WTC11 (cell line): ENCODE results near the gene TRIM9. TPM values are rescaled to one million over a fixed set of nuclear protein-coding genes. Genes with fewer than 3 reads are reported as not detected.

Experiments used
- ATAC-seq: fragments of 200-7000 bp; cut with Tn5 transposase; 2 replicates; pipeline ENCODE4 v1.10.0; 2021; ENCODE audit warnings: mild to moderate bottlenecking, moderate library complexity
- CTCF ChIA-PET: fragments of 300-600 bp; sonication (Branson Sonifier 250); formaldehyde crosslinking; loops from one replicate; lab custom pipeline; 2021; ENCODE audit warnings: antibody characterized with exemption; lab: Charles Lee
- POLR2A ChIA-PET: fragments of 350-600 bp; sonication (Branson Sonifier 250); formaldehyde crosslinking; loops from one replicate; lab custom pipeline; 2021; ENCODE audit warnings: antibody characterized with exemption; lab: Charles Lee
- DNase-seq: peaks from one replicate; pipeline ENCODE4 v3.0.0; 2021; ENCODE audit warnings: low spot score
- H3K27ac Mint-ChIP-seq: 2 replicates; pipeline ENCODE4 v1.8.0; 2021; ENCODE audit warnings: mixed read lengths
- H3K27me3 Mint-ChIP-seq: 2 replicates; pipeline ENCODE4 v1.8.0; 2021; ENCODE audit warnings: low read depth, mild to moderate bottlenecking, moderate library complexity, mixed read lengths
- H3K36me3 Mint-ChIP-seq: 2 replicates; pipeline ENCODE4 v1.8.0; 2021; ENCODE audit warnings: mixed read lengths
- H3K4me1 Mint-ChIP-seq: 2 replicates; pipeline ENCODE4 v1.8.0; 2022; ENCODE audit warnings: mixed read lengths
- H3K4me3 Mint-ChIP-seq: 2 replicates; pipeline ENCODE4 v1.8.0; 2021; ENCODE audit warnings: mild to moderate bottlenecking, moderate library complexity, mixed read lengths
- H3K9me3 Mint-ChIP-seq: 2 replicates; pipeline ENCODE4 v1.8.0; 2021; ENCODE audit warnings: mixed read lengths
- ATF1 ChIP-seq: sonication (generic); formaldehyde crosslinking; IDR thresholded peaks from 2 replicates; pipeline ENCODE4 v1.8.1; 2023; ENCODE audit warnings: mild to moderate bottlenecking, moderate library complexity, missing genetic modification reagents
- CBFB ChIP-seq: sonication (generic); formaldehyde crosslinking; IDR thresholded peaks from 2 replicates; pipeline ENCODE4 v1.8.1; 2022; ENCODE audit warnings: mild to moderate bottlenecking, low read depth, missing genetic modification reagents
- CTCF ChIP-seq: fragments of 200-600 bp; IDR thresholded peaks from 2 replicates; pipeline ENCODE4 v1.8.0; 2022; ENCODE audit warnings: antibody characterized with exemption
- ELF4 ChIP-seq: sonication (generic); formaldehyde crosslinking; IDR thresholded peaks from 2 replicates; pipeline ENCODE4 v1.8.1; 2022; ENCODE audit warnings: low read depth, mild to moderate bottlenecking, moderate library complexity, missing genetic modification reagents
- EMX1 ChIP-seq: fragments of 250-450 bp; sonication (Bioruptor Pico); IDR thresholded peaks from 2 replicates; pipeline ENCODE4 v1.8.0; 2021; ENCODE audit warnings: mild to moderate bottlenecking
- ESRRA ChIP-seq: sonication (generic); formaldehyde crosslinking; IDR thresholded peaks from 2 replicates; pipeline ENCODE4 v1.8.1; 2022; ENCODE audit warnings: mild to moderate bottlenecking, missing genetic modification reagents, borderline replicate concordance
- FOXP1 ChIP-seq: sonication (generic); formaldehyde crosslinking; IDR thresholded peaks from 2 replicates; pipeline ENCODE4 v1.8.0; 2022; ENCODE audit warnings: missing genetic modification reagents, mild to moderate bottlenecking, moderate library complexity, borderline replicate concordance
- GABPB1 ChIP-seq: sonication (generic); formaldehyde crosslinking; IDR thresholded peaks from 2 replicates; pipeline ENCODE4 v1.8.1; 2023; ENCODE audit warnings: mild to moderate bottlenecking, missing genetic modification reagents
- NR3C1 ChIP-seq: sonication (generic); formaldehyde crosslinking; conservative IDR thresholded peaks from 2 replicates; pipeline ENCODE4 v1.8.1; 2023; ENCODE audit warnings: low read depth, mild to moderate bottlenecking, missing genetic modification reagents
- ZNF121 ChIP-seq: sonication (generic); formaldehyde crosslinking; IDR thresholded peaks from 2 replicates; pipeline ENCODE4 v1.8.0; 2023; ENCODE audit warnings: missing genetic modification reagents
- ZNF138 ChIP-seq: sonication (generic); formaldehyde crosslinking; conservative IDR thresholded peaks from 2 replicates; pipeline ENCODE4 v1.8.1; 2022; ENCODE audit warnings: mild to moderate bottlenecking, moderate library complexity, missing genetic modification reagents
- total RNA-seq: library from RNA; stranded (reverse); gene quantifications from 3 replicates; pipeline ENCODE4 v1.2.3, GENCODE V29; 2021
- TF ChIP-seq, protein P1 (sequence below): fragments of 250-450 bp; sonication (Bioruptor Pico); IDR thresholded peaks from 2 replicates; pipeline ENCODE4 v1.8.0; 2021; ENCODE audit warnings: mild to moderate bottlenecking
- TF ChIP-seq, protein P2 (sequence below): sonication (generic); formaldehyde crosslinking; IDR thresholded peaks from 2 replicates; pipeline ENCODE4 v1.8.0; 2022; ENCODE audit warnings: missing genetic modification reagents
- TF ChIP-seq, protein P3 (sequence below): sonication (generic); formaldehyde crosslinking; IDR thresholded peaks from 2 replicates; pipeline ENCODE4 v1.8.1; 2022; ENCODE audit warnings: low read depth, missing genetic modification reagents, borderline replicate concordance
- TF ChIP-seq, protein P4 (sequence below): sonication (generic); formaldehyde crosslinking; IDR thresholded peaks from 2 replicates; pipeline ENCODE4 v1.8.1; 2022; ENCODE audit warnings: mild to moderate bottlenecking, moderate library complexity, missing genetic modification reagents
- TF ChIP-seq, protein P5 (sequence below): sonication (generic); formaldehyde crosslinking; IDR thresholded peaks from 2 replicates; pipeline ENCODE4 v1.8.1; 2023; ENCODE audit warnings: mild to moderate bottlenecking, missing genetic modification reagents, moderate library complexity

Gene TRIM9
- total RNA-seq, 1 experiment from 2014 or later: 4.0 TPM

GRCh38 chr14:51004801-51005526 is 89.9 kb downstream of the TRIM9 start:
- Mint-ChIP-seq H3K27ac (no peak overlapping the region), H3K36me3 (no peaks in the 10 kb centered on the region), H3K27me3 (no peaks in the 10 kb centered on the region), H3K9me3 (no peaks in the 10 kb centered on the region), H3K4me3 (no peak overlapping the region), H3K4me1 (no peaks in the 10 kb centered on the region)
- TF ChIP-seq, protein P1, sequence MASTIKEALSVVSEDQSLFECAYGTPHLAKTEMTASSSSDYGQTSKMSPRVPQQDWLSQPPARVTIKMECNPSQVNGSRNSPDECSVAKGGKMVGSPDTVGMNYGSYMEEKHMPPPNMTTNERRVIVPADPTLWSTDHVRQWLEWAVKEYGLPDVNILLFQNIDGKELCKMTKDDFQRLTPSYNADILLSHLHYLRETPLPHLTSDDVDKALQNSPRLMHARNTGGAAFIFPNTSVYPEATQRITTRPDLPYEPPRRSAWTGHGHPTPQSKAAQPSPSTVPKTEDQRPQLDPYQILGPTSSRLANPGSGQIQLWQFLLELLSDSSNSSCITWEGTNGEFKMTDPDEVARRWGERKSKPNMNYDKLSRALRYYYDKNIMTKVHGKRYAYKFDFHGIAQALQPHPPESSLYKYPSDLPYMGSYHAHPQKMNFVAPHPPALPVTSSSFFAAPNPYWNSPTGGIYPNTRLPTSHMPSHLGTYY (CRISPR knock-in tag): no peak
- POLR2A ChIA-PET: interaction anchor here (0.5 kb wide), 1 partner anchor 979 kb away, joined by 3 read pairs; no protein-coding TSS in a partner anchor
- no peak for ATAC-seq
- no peak for DNase-seq
- CTCF ChIA-PET: no interaction called here

GRCh38 chr14:51004352-51004800 is 90.5 kb downstream of the TRIM9 start:
- no peaks in the 10 kb centered on the region for H3K9me3 Mint-ChIP-seq
- peak; percentile 95; the same call in 1 of the 2 replicates for TF ChIP-seq GABPB1 (CRISPR knock-in tag)
- TF ChIP-seq CBFB: no peak
- no peak for TF ChIP-seq ESRRA (CRISPR knock-in tag)
- no peak for TF ChIP-seq EMX1 (CRISPR knock-in tag)
- no peaks in the 10 kb centered on the region for H3K27me3 Mint-ChIP-seq
- ChIA-PET POLR2A (interaction anchor here (0.5 kb wide), 1 partner anchor 978 kb away, joined by 3 read pairs; no protein-coding TSS in a partner anchor), CTCF (no interaction called here)
- no peaks in the 10 kb centered on the region for H3K36me3 Mint-ChIP-seq
- DNase-seq (no peak), ATAC-seq (no peak)
- H3K4me1 Mint-ChIP-seq: peaks cover 4% of the 10 kb centered on the region
- no peak overlapping the region for H3K27ac Mint-ChIP-seq
- H3K4me3 Mint-ChIP-seq: no peak overlapping the region

- CTCF ChIA-PET: interaction anchor here (0.8 kb wide), 1 partner anchor 105 kb away, joined by 3 read pairs; no protein-coding TSS in a partner anchor
- no peak overlapping the region for H3K4me3 Mint-ChIP-seq
- no peak for ATAC-seq
These were observed 92.4 kb downstream of the TRIM9 start for GRCh38 chr14:51002406-51002999.

More at GRCh38 chr14:51002406-51002999, 92.4 kb downstream of the TRIM9 start:
- Mint-ChIP-seq H3K36me3 (no peaks in the 10 kb centered on the region), H3K9me3 (no peaks in the 10 kb centered on the region), H3K27ac (no peak overlapping the region), H3K27me3 (no peaks in the 10 kb centered on the region), H3K4me1 (peaks cover 15% of the 10 kb centered on the region)
- DNase-seq: no peak
- no peak for TF ChIP-seq GABPB1 (CRISPR knock-in tag)
- no peak for TF ChIP-seq FOXP1
- TF ChIP-seq, protein P2, sequence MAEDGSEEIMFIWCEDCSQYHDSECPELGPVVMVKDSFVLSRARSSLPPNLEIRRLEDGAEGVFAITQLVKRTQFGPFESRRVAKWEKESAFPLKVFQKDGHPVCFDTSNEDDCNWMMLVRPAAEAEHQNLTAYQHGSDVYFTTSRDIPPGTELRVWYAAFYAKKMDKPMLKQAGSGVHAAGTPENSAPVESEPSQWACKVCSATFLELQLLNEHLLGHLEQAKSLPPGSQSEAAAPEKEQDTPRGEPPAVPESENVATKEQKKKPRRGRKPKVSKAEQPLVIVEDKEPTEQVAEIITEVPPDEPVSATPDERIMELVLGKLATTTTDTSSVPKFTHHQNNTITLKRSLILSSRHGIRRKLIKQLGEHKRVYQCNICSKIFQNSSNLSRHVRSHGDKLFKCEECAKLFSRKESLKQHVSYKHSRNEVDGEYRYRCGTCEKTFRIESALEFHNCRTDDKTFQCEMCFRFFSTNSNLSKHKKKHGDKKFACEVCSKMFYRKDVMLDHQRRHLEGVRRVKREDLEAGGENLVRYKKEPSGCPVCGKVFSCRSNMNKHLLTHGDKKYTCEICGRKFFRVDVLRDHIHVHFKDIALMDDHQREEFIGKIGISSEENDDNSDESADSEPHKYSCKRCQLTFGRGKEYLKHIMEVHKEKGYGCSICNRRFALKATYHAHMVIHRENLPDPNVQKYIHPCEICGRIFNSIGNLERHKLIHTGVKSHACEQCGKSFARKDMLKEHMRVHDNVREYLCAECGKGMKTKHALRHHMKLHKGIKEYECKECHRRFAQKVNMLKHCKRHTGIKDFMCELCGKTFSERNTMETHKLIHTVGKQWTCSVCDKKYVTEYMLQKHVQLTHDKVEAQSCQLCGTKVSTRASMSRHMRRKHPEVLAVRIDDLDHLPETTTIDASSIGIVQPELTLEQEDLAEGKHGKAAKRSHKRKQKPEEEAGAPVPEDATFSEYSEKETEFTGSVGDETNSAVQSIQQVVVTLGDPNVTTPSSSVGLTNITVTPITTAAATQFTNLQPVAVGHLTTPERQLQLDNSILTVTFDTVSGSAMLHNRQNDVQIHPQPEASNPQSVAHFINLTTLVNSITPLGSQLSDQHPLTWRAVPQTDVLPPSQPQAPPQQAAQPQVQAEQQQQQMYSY (CRISPR knock-in tag): no peak
- no peak for TF ChIP-seq ELF4 (CRISPR knock-in tag)
- TF ChIP-seq ATF1: no peak
- TF ChIP-seq, protein P3, sequence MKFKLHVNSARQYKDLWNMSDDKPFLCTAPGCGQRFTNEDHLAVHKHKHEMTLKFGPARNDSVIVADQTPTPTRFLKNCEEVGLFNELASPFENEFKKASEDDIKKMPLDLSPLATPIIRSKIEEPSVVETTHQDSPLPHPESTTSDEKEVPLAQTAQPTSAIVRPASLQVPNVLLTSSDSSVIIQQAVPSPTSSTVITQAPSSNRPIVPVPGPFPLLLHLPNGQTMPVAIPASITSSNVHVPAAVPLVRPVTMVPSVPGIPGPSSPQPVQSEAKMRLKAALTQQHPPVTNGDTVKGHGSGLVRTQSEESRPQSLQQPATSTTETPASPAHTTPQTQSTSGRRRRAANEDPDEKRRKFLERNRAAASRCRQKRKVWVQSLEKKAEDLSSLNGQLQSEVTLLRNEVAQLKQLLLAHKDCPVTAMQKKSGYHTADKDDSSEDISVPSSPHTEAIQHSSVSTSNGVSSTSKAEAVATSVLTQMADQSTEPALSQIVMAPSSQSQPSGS (CRISPR knock-in tag): no peak
- TF ChIP-seq ZNF138 (CRISPR knock-in tag): no peak
- TF ChIP-seq, protein P1 (CRISPR knock-in tag): no peak
- TF ChIP-seq CTCF: no peak
- TF ChIP-seq, protein P4, sequence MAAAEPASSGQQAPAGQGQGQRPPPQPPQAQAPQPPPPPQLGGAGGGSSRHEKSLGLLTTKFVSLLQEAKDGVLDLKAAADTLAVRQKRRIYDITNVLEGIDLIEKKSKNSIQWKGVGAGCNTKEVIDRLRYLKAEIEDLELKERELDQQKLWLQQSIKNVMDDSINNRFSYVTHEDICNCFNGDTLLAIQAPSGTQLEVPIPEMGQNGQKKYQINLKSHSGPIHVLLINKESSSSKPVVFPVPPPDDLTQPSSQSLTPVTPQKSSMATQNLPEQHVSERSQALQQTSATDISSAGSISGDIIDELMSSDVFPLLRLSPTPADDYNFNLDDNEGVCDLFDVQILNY (CRISPR knock-in tag): no peak
- TF ChIP-seq ZNF121 (CRISPR knock-in tag): no peak
- TF ChIP-seq NR3C1 (CRISPR knock-in tag): no peak
- TF ChIP-seq, protein P5, sequence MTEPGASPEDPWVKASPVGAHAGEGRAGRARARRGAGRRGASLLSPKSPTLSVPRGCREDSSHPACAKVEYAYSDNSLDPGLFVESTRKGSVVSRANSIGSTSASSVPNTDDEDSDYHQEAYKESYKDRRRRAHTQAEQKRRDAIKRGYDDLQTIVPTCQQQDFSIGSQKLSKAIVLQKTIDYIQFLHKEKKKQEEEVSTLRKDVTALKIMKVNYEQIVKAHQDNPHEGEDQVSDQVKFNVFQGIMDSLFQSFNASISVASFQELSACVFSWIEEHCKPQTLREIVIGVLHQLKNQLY: no peak
- POLR2A ChIA-PET: interaction anchor here (0.6 kb wide), 1 partner anchor 240 kb away, joined by 4 read pairs; no protein-coding TSS in a partner anchor
